HG03196 (cell line): ENCODE measurements around the gene KIAA1614.

Experiments
- ATAC-seq: cut with Tn5 transposase; IDR thresholded peaks from one replicate; pipeline ENCODE4 v1.9.1; 2021; ENCODE audit not compliant: unreplicated experiment

Gene KIAA1614

GRCh38 chr1:180939073-180939710, 26.5 kb downstream of the KIAA1614 start:
- no peak for ATAC-seq

DNA sequence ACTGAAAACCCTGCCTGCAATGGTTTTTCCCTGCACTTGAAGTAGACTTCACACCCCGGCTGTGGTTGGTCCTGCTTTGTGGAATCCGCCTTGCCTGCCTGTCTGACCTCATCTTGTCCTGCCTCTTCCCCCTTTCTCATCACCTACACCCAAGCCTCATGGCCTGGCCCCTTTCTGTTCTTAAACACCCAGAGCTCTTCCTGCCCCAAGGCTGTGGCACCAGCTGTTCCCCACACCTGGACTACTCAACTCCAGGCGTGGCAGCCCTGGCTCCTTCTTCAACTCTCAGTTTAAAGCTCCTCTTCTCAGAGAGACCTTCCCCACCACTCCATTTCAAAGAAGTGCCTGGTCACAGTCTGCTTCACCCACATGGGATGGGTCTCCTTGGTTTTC, 27.0 kb downstream of the KIAA1614 start:
- ATAC-seq: no peak

DNA sequence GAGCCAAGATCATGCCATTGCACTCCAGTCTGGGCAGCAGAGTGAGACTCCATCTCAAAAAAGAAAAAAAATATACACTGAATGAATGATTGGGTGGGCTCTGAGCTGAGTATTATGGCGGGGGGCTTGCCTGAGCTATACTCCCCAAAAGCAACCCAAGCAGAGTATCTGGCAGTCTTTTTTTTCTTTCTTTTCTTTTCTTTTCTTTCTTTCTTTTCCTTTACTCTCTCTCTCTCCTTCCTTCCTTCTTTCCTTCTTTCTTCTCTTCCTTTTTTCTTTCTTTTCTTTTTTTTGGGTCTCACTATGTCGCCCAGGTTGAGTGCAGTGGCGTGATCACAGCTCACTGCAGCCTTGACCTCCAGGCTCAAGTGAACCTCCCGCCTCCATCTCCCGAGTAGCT, 27.7 kb downstream of the KIAA1614 start:
- no peak for ATAC-seq

DNA sequence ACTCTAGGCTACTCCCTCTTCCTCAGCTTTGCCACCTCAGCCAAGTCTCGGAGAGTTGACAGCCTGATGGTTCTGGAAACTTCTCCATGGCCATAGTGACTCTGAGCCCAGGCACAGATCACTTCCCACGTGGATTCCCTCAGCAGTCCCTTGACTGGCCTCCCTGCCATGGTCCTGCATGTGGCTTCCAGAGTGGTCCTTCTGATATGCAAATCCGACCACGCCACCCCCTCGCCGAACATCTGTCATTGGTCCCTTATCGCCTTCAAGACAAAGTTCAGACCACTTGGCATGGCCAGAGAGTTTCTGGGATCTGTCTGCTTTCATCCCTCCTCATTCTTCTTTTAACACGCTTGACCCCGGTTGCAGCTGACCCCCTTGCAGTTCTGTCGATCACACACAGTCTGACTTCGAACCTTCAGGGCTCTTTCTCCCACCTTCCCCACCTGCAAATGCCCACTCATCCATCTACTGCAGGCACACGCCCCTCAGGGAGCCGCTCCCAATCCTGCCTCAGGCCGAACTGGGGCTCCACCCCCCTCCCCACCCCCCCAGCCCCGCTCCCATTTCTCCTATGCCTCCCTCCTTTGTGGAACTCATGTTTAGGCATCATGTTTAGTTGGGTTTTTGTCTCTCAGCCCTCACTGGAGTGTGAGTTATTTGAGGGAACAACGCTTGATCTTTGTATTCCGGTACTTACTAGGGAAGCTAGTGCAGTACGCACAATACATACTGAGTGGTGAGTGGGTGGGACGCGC, 29.0 kb downstream of the KIAA1614 start:
- no peak for ATAC-seq

DNA sequence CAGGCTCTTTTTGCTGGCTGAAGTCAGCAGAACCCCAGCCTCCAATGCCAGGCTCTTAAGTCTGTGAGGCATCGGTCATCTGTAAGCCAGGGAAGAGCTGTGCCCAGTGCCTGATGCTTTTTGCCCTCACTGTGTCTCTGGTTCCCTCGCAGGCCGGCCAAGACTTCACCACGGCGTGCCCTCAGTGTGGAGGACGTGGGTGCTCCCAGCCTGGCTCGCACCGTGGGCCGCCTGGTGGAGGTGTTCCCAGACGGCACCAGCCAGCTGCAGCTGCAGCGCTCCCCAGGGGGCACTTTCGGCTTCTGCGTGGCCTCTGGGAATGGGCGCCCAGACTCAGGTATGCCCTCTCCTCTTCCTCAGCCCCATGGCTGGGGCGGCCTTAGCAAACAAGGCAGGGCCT, 32.5 kb downstream of the KIAA1614 start:
- ATAC-seq: no peak

- no peak for ATAC-seq
Observed at GRCh38 chr1:180945551-180945950, 32.9 kb downstream of the KIAA1614 start.

GRCh38 chr1:180946056-180946455, 33.4 kb downstream of the KIAA1614 start:
- no peak for ATAC-seq

DNA sequence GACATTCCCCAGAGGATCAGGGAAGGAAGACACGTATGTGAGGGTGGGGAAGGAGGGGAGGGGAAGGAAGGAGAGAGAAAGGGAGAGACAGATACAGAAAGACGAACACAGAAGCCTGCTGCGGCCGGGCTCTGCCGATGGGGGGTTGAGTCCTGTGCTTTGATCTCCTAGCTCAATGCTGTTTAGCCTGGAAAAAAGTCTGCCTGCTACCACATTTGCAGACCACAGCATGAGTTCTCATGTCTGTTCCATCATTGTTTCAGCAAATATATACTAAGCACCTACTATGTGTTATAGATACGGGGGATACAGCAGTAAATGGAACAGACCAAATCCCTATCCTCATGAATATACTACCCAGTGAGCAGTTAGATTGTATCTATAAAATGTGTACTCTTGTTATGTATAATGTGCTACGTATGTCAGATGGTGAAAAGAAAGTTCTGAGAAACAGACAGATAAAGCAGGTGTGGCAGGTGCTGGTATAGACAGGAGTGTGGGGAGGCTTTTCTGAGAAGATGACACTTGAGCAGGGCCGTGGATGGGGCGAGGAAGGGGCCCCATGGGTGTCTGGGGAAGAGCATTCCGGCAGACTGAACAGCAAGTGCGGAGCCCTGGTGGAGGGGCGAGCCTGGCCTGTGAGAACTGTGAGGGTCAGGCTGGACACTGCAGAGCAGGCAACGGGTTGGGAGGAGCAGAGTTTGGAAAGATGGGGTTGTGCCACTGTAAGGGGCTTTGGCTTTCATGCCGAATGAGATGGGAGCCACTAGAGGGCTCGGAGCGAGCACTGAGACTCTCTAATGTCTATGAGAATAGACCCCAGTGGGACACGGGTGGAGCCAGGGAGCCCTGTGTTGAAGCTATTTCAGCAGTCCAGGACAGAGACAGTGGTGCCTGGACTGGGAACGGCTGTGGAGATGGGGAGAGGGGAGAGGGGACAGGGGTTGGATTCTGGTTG, 34.1 kb downstream of the KIAA1614 start:
- no peak for ATAC-seq

GRCh38 chr1:180947499-180947885, 34.8 kb downstream of the KIAA1614 start:
- no peak for ATAC-seq

DNA sequence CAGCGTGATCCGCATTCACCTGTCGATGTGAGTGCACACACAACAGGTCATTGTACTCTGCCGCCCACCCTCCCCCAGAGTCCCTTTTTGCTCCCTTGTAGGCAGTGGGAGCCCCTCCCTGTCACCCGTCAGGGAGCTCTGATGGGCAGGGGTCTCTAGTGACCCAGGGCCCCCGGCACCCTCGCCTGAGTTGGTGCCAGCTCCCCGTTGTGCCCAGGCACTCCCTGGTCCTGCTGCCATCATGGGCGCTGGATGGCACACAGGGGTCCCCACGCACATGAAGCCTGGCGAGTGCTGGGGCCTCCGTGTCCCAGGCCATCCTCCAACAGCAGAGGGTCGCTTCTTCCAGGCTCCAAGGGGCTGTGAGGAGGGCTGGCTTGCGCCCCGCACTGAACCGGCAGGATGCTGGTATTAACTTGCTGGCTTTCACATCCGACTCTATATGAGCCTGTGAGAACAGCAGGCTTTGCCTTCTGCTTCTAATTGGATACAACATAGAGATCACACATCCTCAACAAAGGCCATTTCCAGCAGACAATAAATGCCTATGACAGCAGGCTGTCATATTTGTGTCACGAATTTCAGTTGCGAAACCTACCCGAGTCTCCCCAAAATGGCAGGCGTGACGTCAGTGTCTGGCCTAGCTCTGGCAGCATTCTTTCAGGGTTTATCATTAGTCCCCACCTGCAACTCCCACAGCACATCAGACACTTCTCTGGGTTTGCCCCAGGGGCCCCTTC, 35.4 kb downstream of the KIAA1614 start:
- ATAC-seq: no peak

- ATAC-seq: no peak
Observed at GRCh38 chr1:180948641-180949615, 36.2 kb downstream of the KIAA1614 start.

GRCh38 chr1:180949616-180950000, 36.9 kb downstream of the KIAA1614 start:
- no peak for ATAC-seq

DNA sequence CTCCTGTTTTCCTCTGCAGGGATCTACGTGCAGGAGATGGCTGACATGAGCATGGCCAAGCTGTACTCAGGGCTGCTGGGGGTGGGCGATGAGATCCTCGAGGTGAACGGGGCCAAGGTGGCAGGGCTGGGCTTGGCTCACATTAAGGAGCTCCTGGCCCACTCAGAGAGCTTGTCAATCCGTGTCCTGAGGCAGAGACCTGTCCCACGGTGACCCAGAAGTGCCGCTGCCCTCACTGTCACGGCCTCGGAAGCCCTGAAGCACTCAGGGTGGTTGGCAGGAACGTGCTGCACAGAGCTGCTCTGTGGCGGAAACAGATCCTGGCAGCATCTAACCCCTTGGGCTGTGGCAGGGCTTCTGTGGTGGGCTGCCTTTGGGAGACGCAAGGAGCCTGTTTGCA, 37.6 kb downstream of the KIAA1614 start:
- ATAC-seq: no peak

DNA sequence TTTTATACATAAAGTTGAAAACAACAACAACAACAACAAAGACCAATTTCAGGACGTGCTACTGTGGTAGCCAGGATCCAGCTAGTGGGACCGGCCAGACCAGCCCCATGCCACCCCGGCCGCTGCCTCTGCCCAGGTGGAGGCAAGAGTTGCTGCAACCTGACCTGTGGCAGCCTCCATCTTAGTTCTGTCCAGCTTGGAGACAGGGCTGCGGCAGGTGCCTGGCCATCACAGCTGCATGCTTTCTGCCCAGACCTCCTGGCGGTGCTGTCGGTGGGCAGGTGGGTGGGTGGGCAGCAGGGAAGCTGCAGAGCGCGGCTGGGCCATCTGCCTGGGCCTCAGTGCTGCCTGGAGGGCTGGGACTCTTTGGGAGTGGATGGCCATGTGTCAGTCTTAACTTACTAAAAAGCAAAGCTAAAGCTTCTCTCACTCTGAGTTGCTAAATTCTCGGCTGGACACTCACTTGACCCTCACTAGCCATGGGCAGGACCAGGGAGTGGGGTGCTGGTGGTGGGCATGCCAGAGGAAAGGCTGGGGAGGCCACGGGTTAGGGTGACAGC, 38.6 kb downstream of the KIAA1614 start:
- ATAC-seq: no peak

DNA sequence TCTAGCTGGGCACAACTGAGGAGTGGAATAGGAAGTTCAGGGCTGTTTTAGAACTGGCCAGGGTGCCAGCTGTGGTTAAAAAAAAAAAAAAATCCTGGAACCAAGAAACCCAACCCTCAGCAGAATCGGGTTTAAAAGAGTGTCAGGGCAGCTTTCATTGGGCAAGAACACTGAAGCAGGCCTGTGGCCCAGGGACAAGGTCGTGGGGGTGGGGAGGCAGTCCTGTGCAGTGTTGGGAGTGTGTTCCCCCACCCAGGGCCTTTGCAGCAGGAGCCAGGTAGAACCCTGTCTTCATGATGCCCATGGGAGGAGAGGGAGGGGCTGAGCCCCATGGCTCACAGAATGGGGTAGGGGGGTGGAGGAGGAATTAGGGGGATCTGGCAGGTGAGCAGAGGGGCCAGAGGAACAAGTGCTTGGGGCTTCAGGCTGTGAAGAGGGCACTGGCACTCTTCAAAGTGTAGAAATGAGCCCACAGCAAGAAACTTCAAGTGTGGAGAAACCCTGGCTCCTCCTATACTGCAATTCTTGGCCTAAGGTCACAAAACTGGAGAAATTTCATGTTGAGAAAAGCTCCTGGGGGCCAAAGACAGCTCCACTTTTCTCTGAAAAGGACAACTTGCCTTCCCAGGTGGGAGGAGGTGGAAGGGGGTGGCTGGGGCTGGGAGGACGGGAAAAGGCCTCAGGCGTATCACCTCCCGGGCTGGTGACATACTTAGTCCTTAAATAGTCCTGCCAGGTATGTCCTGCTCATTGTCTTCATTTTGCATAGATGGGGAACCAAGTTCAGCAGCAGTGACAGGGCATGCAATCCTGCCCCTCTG, 39.3 kb downstream of the KIAA1614 start:
- no peak for ATAC-seq

- ATAC-seq: no peak
Observed at GRCh38 chr1:180952657-180953013, 39.9 kb downstream of the KIAA1614 start.

DNA sequence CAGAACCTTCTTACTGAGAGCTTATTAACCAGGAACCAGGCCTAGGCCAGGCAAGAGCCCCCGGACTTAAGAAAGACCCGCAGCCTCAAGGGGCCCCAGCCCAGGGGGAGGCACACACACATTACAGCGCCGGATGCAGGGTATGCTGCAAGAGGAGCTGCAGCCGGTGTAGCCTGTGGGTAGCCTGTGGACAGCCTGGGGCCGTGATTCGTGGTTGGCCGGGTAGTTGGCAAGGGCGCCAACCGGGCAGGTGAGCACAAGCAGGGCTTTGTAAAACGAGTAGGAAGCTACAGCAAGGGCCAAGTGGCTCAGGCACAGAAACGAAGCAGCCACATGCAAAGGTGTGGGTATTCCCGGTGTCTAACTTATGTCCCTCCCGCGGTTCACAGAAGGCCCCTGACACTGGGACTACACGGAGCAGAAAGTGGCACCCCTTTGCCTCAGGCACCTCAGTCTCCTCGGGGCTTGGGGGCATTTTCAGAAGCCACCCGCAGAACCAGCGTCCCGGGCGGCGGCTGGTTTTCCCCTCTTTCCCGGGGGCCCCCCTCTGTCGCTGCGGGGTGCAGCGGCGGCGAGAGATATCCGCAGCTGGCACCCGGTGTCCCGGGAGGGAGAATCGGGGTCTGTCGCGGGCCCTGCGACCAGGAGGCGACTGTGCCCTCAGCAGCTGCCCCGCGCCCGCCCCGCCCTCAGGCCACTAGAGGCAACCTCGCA, 40.8 kb downstream of the KIAA1614 start:
- peak; percentile 32 for ATAC-seq
